Mammary epithelial cell (primary cell): ENCODE measurements around the gene KCNMA1.

Source experiments
- CTCF ChIP-seq, 2 donors: IDR thresholded peaks in 1 of 2; conservative IDR thresholded peaks in 1 of 2; 2 replicates each; pipeline ENCODE4 v1.5.1; 2011 to 2012; ENCODE audit warnings: inconsistent platforms in 2 of 2, low read length in 2 of 2, mild to moderate bottlenecking in 2 of 2, control low read depth in 1 of 2, low read depth in 1 of 2; ENCODE audit not compliant: insufficient read depth in 1 of 2; ENCODE audit errors: extremely low read depth in 1 of 2
- EZH2 ChIP-seq: IDR thresholded peaks from 2 replicates; pipeline ENCODE4 v1.6.1; 2012; ENCODE audit warnings: low read length, inconsistent platforms, borderline replicate concordance

GRCh38 chr10:77228559-77228958 lies 409.0 kb downstream of the KCNMA1 start:
- TF ChIP-seq CTCF (conservative IDR thresholded peaks at IDR 0.05 in 1 of 2, IDR thresholded peaks at IDR 0.05 in 1 of 2; ENCODE audit: extremely low read depth in 1 of 2, insufficient read depth in 1 of 2, low read depth in 1 of 2, low read length in 2 of 2) (no peak), EZH2 (no peak)
